Measurements from ENCODE around the gene CELF2.

The CELF2 gene

GRCh38 chr10:11326913-11327616 lies 309.4 kb downstream of the CELF2 start:
- no peak overlapping the region for H3K9ac ChIP-seq (ENCODE audit: low read length in 5 of 5)
- H3K27ac ChIP-seq (ENCODE audit: low read depth, low read length): peak overlapping the region; percentile 41
- H3K36me3 ChIP-seq (ENCODE audit: control insufficient read depth in 5 of 5, insufficient read depth in 5 of 5, low read length in 5 of 5): peaks cover 18 to 63% (median 41%) of the 10 kb centered on the region in 5 donors
- H3K27me3 ChIP-seq (ENCODE audit: control insufficient read depth in 5 of 5, insufficient read depth in 4 of 5, low read length in 5 of 5): no peaks in the 10 kb centered on the region
- H3K4me1 ChIP-seq (ENCODE audit: control insufficient read depth in 5 of 5, insufficient read depth in 5 of 5, low read length in 5 of 5): peaks cover 0 to 38% (median 31%) of the 10 kb centered on the region in 5 donors
- H3K9me3 ChIP-seq (ENCODE audit: control insufficient read depth in 5 of 5, low read length in 5 of 5): no peaks in the 10 kb centered on the region
- no peak overlapping the region for H3K4me3 ChIP-seq (ENCODE audit: low read depth in 1 of 5, low read length in 5 of 5)

- Histone ChIP-seq H3K9me3 (ENCODE audit: control insufficient read depth in 5 of 5, low read length in 5 of 5) (no peaks in the 10 kb centered on the region), H3K36me3 (ENCODE audit: control insufficient read depth in 5 of 5, insufficient read depth in 5 of 5, low read length in 5 of 5) (peaks cover 18 to 61% (median 42%) of the 10 kb centered on the region in 5 donors), H3K9ac (ENCODE audit: low read length in 5 of 5) (peak overlapping the region in 2 of 5 donors; percentile 18 to 34), H3K27me3 (ENCODE audit: control insufficient read depth in 5 of 5, insufficient read depth in 4 of 5, low read length in 5 of 5) (no peaks in the 10 kb centered on the region), H3K4me3 (ENCODE audit: low read depth in 1 of 5, low read length in 5 of 5) (peak overlapping the region in 1 of 5 donors; percentile 14), H3K27ac (ENCODE audit: low read depth, low read length) (peak overlapping the region; percentile 75), H3K4me1 (ENCODE audit: control insufficient read depth in 5 of 5, insufficient read depth in 5 of 5, low read length in 5 of 5) (peaks cover 0 to 38% (median 32%) of the 10 kb centered on the region in 5 donors)
Measured at GRCh38 chr10:11328264-11329061, 310.8 kb downstream of the CELF2 start.

GRCh38 chr10:11329062-11329673 lies 311.5 kb downstream of the CELF2 start:
- peak overlapping the region; percentile 75 for H3K27ac ChIP-seq (ENCODE audit: low read depth, low read length)
- H3K27me3 ChIP-seq (ENCODE audit: control insufficient read depth in 5 of 5, insufficient read depth in 4 of 5, low read length in 5 of 5): no peaks in the 10 kb centered on the region
- peak overlapping the region in 2 of 5 donors; percentile 18 to 34 for H3K9ac ChIP-seq (ENCODE audit: low read length in 5 of 5)
- H3K4me1 ChIP-seq (ENCODE audit: control insufficient read depth in 5 of 5, insufficient read depth in 5 of 5, low read length in 5 of 5): peaks cover 0 to 38% (median 32%) of the 10 kb centered on the region in 5 donors
- H3K36me3 ChIP-seq (ENCODE audit: control insufficient read depth in 5 of 5, insufficient read depth in 5 of 5, low read length in 5 of 5): peaks cover 15 to 55% (median 38%) of the 10 kb centered on the region in 5 donors
- H3K4me3 ChIP-seq (ENCODE audit: low read depth in 1 of 5, low read length in 5 of 5): peak overlapping the region in 1 of 5 donors; percentile 14
- no peaks in the 10 kb centered on the region for H3K9me3 ChIP-seq (ENCODE audit: control insufficient read depth in 5 of 5, low read length in 5 of 5)

GRCh38 chr10:11330383-11331045 lies 312.8 kb downstream of the CELF2 start:
- Histone ChIP-seq H3K27ac (ENCODE audit: low read depth, low read length) (peak overlapping the region; percentile 45), H3K9ac (ENCODE audit: low read length in 5 of 5) (peak overlapping the region in 2 of 5 donors; percentile 21 to 30), H3K4me3 (ENCODE audit: low read depth in 1 of 5, low read length in 5 of 5) (no peak overlapping the region), H3K27me3 (ENCODE audit: control insufficient read depth in 5 of 5, insufficient read depth in 4 of 5, low read length in 5 of 5) (no peaks in the 10 kb centered on the region), H3K36me3 (ENCODE audit: control insufficient read depth in 5 of 5, insufficient read depth in 5 of 5, low read length in 5 of 5) (peaks cover 16 to 52% (median 36%) of the 10 kb centered on the region in 5 donors), H3K4me1 (ENCODE audit: control insufficient read depth in 5 of 5, insufficient read depth in 5 of 5, low read length in 5 of 5) (peaks cover 0 to 38% (median 32%) of the 10 kb centered on the region in 5 donors), H3K9me3 (ENCODE audit: control insufficient read depth in 5 of 5, low read length in 5 of 5) (no peaks in the 10 kb centered on the region)

- Histone ChIP-seq H3K27ac (ENCODE audit: low read depth, low read length) (peak overlapping the region; percentile 45), H3K4me1 (ENCODE audit: control insufficient read depth in 5 of 5, insufficient read depth in 5 of 5, low read length in 5 of 5) (peaks cover 0 to 38% (median 32%) of the 10 kb centered on the region in 5 donors)
Measured at GRCh38 chr10:11331046-11331577, 313.4 kb downstream of the CELF2 start.

GRCh38 chr10:11331726-11332125 lies 314.1 kb downstream of the CELF2 start:
- Histone ChIP-seq H3K27ac (ENCODE audit: low read depth, low read length) (no peak overlapping the region), H3K4me3 (ENCODE audit: low read depth in 1 of 5, low read length in 5 of 5) (no peak overlapping the region), H3K36me3 (ENCODE audit: control insufficient read depth in 5 of 5, insufficient read depth in 5 of 5, low read length in 5 of 5) (peaks cover 8 to 40% (median 26%) of the 10 kb centered on the region in 5 donors), H3K9me3 (ENCODE audit: control insufficient read depth in 5 of 5, low read length in 5 of 5) (no peaks in the 10 kb centered on the region), H3K4me1 (ENCODE audit: control insufficient read depth in 5 of 5, insufficient read depth in 5 of 5, low read length in 5 of 5) (peaks cover 0 to 38% (median 32%) of the 10 kb centered on the region in 5 donors), H3K9ac (ENCODE audit: low read length in 5 of 5) (no peak overlapping the region), H3K27me3 (ENCODE audit: control insufficient read depth in 5 of 5, insufficient read depth in 4 of 5, low read length in 5 of 5) (no peaks in the 10 kb centered on the region)

More at GRCh38 chr10:11331046-11331577, 313.4 kb downstream of the CELF2 start:
- Histone ChIP-seq H3K4me3 (ENCODE audit: low read depth in 1 of 5, low read length in 5 of 5) (no peak overlapping the region), H3K9ac (ENCODE audit: low read length in 5 of 5) (peak overlapping the region in 2 of 5 donors; percentile 21 to 30), H3K27me3 (ENCODE audit: control insufficient read depth in 5 of 5, insufficient read depth in 4 of 5, low read length in 5 of 5) (no peaks in the 10 kb centered on the region), H3K9me3 (ENCODE audit: control insufficient read depth in 5 of 5, low read length in 5 of 5) (no peaks in the 10 kb centered on the region), H3K36me3 (ENCODE audit: control insufficient read depth in 5 of 5, insufficient read depth in 5 of 5, low read length in 5 of 5) (peaks cover 10 to 46% (median 30%) of the 10 kb centered on the region in 5 donors)

- Histone ChIP-seq H3K27me3 (ENCODE audit: control insufficient read depth in 5 of 5, insufficient read depth in 4 of 5, low read length in 5 of 5) (no peaks in the 10 kb centered on the region), H3K4me1 (ENCODE audit: control insufficient read depth in 5 of 5, insufficient read depth in 5 of 5, low read length in 5 of 5) (peaks cover 0 to 38% (median 32%) of the 10 kb centered on the region in 5 donors), H3K9me3 (ENCODE audit: control insufficient read depth in 5 of 5, low read length in 5 of 5) (no peaks in the 10 kb centered on the region), H3K9ac (ENCODE audit: low read length in 5 of 5) (no peak overlapping the region), H3K27ac (ENCODE audit: low read depth, low read length) (no peak overlapping the region), H3K4me3 (ENCODE audit: low read depth in 1 of 5, low read length in 5 of 5) (no peak overlapping the region), H3K36me3 (ENCODE audit: control insufficient read depth in 5 of 5, insufficient read depth in 5 of 5, low read length in 5 of 5) (peaks cover 7 to 32% (median 17%) of the 10 kb centered on the region in 5 donors)
Measured at GRCh38 chr10:11332846-11333245, 315.2 kb downstream of the CELF2 start.

- H3K4me1 ChIP-seq (ENCODE audit: control insufficient read depth in 5 of 5, insufficient read depth in 5 of 5, low read length in 5 of 5): peaks cover 0 to 25% (median 20%) of the 10 kb centered on the region in 5 donors
- H3K36me3 ChIP-seq (ENCODE audit: control insufficient read depth in 5 of 5, insufficient read depth in 5 of 5, low read length in 5 of 5): peaks cover 7 to 22% (median 17%) of the 10 kb centered on the region in 5 donors
Measured at GRCh38 chr10:11334436-11334835, 316.8 kb downstream of the CELF2 start.

GRCh38 chr10:11335167-11335652 lies 317.5 kb downstream of the CELF2 start:
- Histone ChIP-seq H3K36me3 (ENCODE audit: control insufficient read depth in 5 of 5, insufficient read depth in 5 of 5, low read length in 5 of 5) (peaks cover 7 to 22% (median 17%) of the 10 kb centered on the region in 5 donors), H3K9me3 (ENCODE audit: control insufficient read depth in 5 of 5, low read length in 5 of 5) (no peaks in the 10 kb centered on the region), H3K4me3 (ENCODE audit: low read depth in 1 of 5, low read length in 5 of 5) (no peak overlapping the region), H3K27me3 (ENCODE audit: control insufficient read depth in 5 of 5, insufficient read depth in 4 of 5, low read length in 5 of 5) (peaks cover 0 to 2% (median 0%) of the 10 kb centered on the region in 5 donors), H3K9ac (ENCODE audit: low read length in 5 of 5) (no peak overlapping the region), H3K4me1 (ENCODE audit: control insufficient read depth in 5 of 5, insufficient read depth in 5 of 5, low read length in 5 of 5) (peaks cover 0 to 19% (median 15%) of the 10 kb centered on the region in 5 donors), H3K27ac (ENCODE audit: low read depth, low read length) (no peak overlapping the region)

More at GRCh38 chr10:11334436-11334835, 316.8 kb downstream of the CELF2 start:
- Histone ChIP-seq H3K27me3 (ENCODE audit: control insufficient read depth in 5 of 5, insufficient read depth in 4 of 5, low read length in 5 of 5) (no peaks in the 10 kb centered on the region), H3K4me3 (ENCODE audit: low read depth in 1 of 5, low read length in 5 of 5) (no peak overlapping the region), H3K9ac (ENCODE audit: low read length in 5 of 5) (no peak overlapping the region), H3K9me3 (ENCODE audit: control insufficient read depth in 5 of 5, low read length in 5 of 5) (no peaks in the 10 kb centered on the region), H3K27ac (ENCODE audit: low read depth, low read length) (no peak overlapping the region)

All from subcutaneous abdominal adipose tissue (tissue), 5 donors.